Right lobe of liver (tissue), 4 donors: ENCODE results near the gene MOB2.

Experiments used
- POLR2A ChIP-seq: fragments of 450-650 bp; IDR thresholded peaks from one replicate; pipeline ENCODE4 v1.6.1; 2017; ENCODE audit warnings: antibody characterized with exemption, mild to moderate bottlenecking
- TF ChIP-seq, protein P1 (sequence below), 4 donors: fragments of 200-600 bp in 3 of 4; fragments of 450-650 bp in 1 of 4; IDR thresholded peaks; one replicate each; pipeline versions ENCODE4 v1.5.1 to v1.8.0; 2016 to 2022; ENCODE audit warnings: antibody characterized with exemption in 4 of 4, mild to moderate bottlenecking in 2 of 4
- donor health status: DM: no; HTN: no; CAD: no.
- donor health status: DM: no; HTN: no; CAD: no.
- donor health status: DM: no; HTN: yes; CAD: no.

DNA sequence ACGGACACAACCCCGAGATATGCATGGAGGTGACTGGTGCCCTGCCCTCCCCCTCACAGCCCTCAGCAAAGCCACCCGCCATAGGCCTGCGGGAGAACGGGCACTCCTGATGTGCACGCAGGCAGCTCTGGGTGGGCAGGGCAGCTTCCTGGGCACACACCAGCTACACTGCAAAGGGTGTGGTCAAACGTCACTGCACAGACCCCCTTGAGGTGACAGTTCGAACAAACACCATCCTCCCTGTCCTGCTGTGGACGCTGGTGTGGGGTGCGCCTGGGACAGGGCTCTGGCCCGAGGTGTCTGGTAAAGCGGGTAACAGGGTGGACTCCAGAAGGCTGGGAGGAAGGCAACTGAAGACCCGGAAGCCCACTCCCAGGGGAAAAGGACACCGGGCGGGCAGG, 21.9 kb upstream of the MOB2 start:
- TF ChIP-seq, protein P1, sequence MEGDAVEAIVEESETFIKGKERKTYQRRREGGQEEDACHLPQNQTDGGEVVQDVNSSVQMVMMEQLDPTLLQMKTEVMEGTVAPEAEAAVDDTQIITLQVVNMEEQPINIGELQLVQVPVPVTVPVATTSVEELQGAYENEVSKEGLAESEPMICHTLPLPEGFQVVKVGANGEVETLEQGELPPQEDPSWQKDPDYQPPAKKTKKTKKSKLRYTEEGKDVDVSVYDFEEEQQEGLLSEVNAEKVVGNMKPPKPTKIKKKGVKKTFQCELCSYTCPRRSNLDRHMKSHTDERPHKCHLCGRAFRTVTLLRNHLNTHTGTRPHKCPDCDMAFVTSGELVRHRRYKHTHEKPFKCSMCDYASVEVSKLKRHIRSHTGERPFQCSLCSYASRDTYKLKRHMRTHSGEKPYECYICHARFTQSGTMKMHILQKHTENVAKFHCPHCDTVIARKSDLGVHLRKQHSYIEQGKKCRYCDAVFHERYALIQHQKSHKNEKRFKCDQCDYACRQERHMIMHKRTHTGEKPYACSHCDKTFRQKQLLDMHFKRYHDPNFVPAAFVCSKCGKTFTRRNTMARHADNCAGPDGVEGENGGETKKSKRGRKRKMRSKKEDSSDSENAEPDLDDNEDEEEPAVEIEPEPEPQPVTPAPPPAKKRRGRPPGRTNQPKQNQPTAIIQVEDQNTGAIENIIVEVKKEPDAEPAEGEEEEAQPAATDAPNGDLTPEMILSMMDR (IDR thresholded peaks at IDR 0.05) = no peak
- TF ChIP-seq POLR2A = no peak
